HepG2 (cell line): ENCODE results near the gene LAMP1. TPM values are rescaled to one million over a fixed set of nuclear protein-coding genes. Genes with fewer than 3 reads are reported as not detected.

ENCODE experiments used
- ATF1 ChIP-seq: IDR thresholded peaks from 2 replicates; pipeline ENCODE4 v1.6.1; 2016; ENCODE audit warnings: mild to moderate bottlenecking, control low read depth
- ELF3 ChIP-seq: IDR thresholded peaks from 2 replicates; pipeline ENCODE4 v1.6.1; 2016; ENCODE audit warnings: missing genetic modification reagents, missing compliant biosample characterization
- KDM5A ChIP-seq: fragments of 200-600 bp; sonication (generic); IDR thresholded peaks from 2 replicates; pipeline ENCODE4 v1.7.0; 2018; ENCODE audit warnings: antibody characterized with exemption, mild to moderate bottlenecking, low read length, borderline replicate concordance
- RERE ChIP-seq: IDR thresholded peaks from 2 replicates; pipeline ENCODE4 v1.6.1; 2016; ENCODE audit warnings: low read depth, missing genetic modification reagents, missing compliant biosample characterization
- SMAD1 ChIP-seq: sonication (generic); formaldehyde crosslinking; IDR thresholded peaks from 2 replicates; pipeline ENCODE4 v1.4.0; 2020; ENCODE audit warnings: missing genetic modification reagents, low read depth, mild to moderate bottlenecking, borderline replicate concordance
- ZFP36L2 ChIP-seq: sonication (generic); formaldehyde crosslinking; IDR thresholded peaks from 2 replicates; pipeline ENCODE4 v1.4.0; 2020; ENCODE audit warnings: missing genetic modification reagents
- ZNF17 ChIP-seq: sonication (generic); formaldehyde crosslinking; IDR thresholded peaks from 2 replicates; pipeline ENCODE4 v1.5.0; 2020; ENCODE audit warnings: mild to moderate bottlenecking, missing genetic modification reagents
- ZNF34 ChIP-seq: sonication (generic); formaldehyde crosslinking; IDR thresholded peaks from 2 replicates; pipeline ENCODE4 v1.4.0; 2020; ENCODE audit warnings: mild to moderate bottlenecking, missing genetic modification reagents, borderline replicate concordance
- ZNF589 ChIP-seq: sonication (generic); formaldehyde crosslinking; conservative IDR thresholded peaks from 2 replicates; pipeline ENCODE4 v1.8.0; 2022; ENCODE audit warnings: mild to moderate bottlenecking, moderate library complexity, missing genetic modification reagents
- ZSCAN31 ChIP-seq: sonication (generic); formaldehyde crosslinking; IDR thresholded peaks from 2 replicates; pipeline ENCODE4 v1.5.0; 2020; ENCODE audit warnings: low read depth, mild to moderate bottlenecking, missing genetic modification reagents
- polyA plus RNA-seq, 8 experiments: library from polyadenylated mRNA; depleted of rRNA in 3 of 8; stranded (reverse) in 7 of 8; unstranded in 1 of 8; fragments of >200 nt; fragmentation: Illumina TruSeq in 4 of 8; extraction: Trizol in 4 of 8; gene quantifications; 2 replicates each; pipeline versions ENCODE4 v1.2.1 to v1.2.3, GENCODE V29; 2011 to 2016; ENCODE audit warnings: low read depth in 4 of 8, missing spikeins in 1 of 8, mixed read lengths in 1 of 8; ENCODE audit not compliant: insufficient read depth in 1 of 8
- total RNA-seq, 5 experiments: library from RNA; depleted of rRNA; stranded (reverse); fragments of >200 nt; fragmentation: Illumina TruSeq; extraction: Trizol; gene quantifications; 2 replicates each; pipeline ENCODE4 v1.2.3, GENCODE V29; 2016; ENCODE audit warnings: low read depth in 1 of 5
- TF ChIP-seq, protein P1 (sequence below): IDR thresholded peaks from 2 replicates; pipeline ENCODE4 v1.6.1; 2012; ENCODE audit warnings: low read length, improper control_type of control experiment
- TF ChIP-seq, protein P2 (sequence below): sonication (generic); formaldehyde crosslinking; IDR thresholded peaks from 2 replicates; pipeline ENCODE4 v1.4.0; 2020; ENCODE audit warnings: mild to moderate bottlenecking, missing genetic modification reagents

LAMP1 gene
- total and polyA plus RNA-seq, 2 of the 13 experiments (the other 11 are each of a cell fraction or from before 2014, with no cell fraction given), result 103 to 112 TPM

DNA sequence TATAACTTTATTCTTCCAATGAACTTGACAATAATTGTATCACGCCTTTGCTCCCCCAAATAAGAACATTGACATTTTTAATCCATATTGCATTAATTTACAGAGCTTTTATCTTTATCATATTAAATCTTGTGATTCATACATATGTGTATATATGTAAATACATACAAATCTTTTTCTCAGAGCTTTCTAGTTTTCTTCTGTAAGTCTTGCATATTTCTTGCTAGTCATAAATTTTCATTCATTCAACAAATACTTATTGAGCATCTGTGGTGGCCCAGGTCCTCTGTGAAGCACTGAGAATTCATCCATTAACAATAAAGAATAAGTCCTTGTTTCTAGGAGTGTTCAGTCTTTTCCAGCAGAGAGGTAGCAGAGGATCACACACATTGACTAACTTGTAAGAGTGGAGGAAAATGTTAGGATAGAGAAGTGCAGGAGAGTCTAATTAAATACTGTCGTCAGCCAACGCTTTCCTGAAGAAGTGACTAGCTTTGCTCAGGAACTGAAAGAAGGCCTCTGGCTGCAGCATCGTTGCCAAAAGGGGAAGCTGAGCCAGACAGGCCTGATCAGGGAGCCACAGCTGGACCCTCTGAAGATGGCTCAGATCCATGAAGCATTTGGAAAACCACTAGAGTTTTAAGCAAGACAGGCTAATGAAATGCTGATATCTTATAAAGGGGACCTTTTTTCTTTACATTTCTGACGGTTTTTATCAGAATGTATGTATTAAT, 38.6 kb upstream of the LAMP1 start (continued):
- TF ChIP-seq, protein P1, sequence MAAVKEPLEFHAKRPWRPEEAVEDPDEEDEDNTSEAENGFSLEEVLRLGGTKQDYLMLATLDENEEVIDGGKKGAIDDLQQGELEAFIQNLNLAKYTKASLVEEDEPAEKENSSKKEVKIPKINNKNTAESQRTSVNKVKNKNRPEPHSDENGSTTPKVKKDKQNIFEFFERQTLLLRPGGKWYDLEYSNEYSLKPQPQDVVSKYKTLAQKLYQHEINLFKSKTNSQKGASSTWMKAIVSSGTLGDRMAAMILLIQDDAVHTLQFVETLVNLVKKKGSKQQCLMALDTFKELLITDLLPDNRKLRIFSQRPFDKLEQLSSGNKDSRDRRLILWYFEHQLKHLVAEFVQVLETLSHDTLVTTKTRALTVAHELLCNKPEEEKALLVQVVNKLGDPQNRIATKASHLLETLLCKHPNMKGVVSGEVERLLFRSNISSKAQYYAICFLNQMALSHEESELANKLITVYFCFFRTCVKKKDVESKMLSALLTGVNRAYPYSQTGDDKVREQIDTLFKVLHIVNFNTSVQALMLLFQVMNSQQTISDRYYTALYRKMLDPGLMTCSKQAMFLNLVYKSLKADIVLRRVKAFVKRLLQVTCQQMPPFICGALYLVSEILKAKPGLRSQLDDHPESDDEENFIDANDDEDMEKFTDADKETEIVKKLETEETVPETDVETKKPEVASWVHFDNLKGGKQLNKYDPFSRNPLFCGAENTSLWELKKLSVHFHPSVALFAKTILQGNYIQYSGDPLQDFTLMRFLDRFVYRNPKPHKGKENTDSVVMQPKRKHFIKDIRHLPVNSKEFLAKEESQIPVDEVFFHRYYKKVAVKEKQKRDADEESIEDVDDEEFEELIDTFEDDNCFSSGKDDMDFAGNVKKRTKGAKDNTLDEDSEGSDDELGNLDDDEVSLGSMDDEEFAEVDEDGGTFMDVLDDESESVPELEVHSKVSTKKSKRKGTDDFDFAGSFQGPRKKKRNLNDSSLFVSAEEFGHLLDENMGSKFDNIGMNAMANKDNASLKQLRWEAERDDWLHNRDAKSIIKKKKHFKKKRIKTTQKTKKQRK, result no peak
- TF ChIP-seq SMAD1, result no peak
- TF ChIP-seq ELF3 (CRISPR knock-in tag), result no peak
- no peak for TF ChIP-seq KDM5A
- TF ChIP-seq ZNF34 (CRISPR knock-in tag), result no peak
- TF ChIP-seq RERE (CRISPR knock-in tag), result no peak
- TF ChIP-seq ZSCAN31 (CRISPR knock-in tag), result no peak
- TF ChIP-seq ZFP36L2, result no peak
- no peak for TF ChIP-seq ZNF17 (CRISPR knock-in tag)
- no peak for TF ChIP-seq ATF1 (CRISPR knock-in tag)
- TF ChIP-seq ZNF589 (CRISPR knock-in tag), result no peak
- TF ChIP-seq, protein P2, sequence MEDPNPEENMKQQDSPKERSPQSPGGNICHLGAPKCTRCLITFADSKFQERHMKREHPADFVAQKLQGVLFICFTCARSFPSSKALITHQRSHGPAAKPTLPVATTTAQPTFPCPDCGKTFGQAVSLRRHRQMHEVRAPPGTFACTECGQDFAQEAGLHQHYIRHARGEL (CRISPR knock-in tag), result no peak
